ENCODE results near the gene OAF.
"Not testable (repeated sequence)": the region's sequence is repeated elsewhere in the genome, so short reads cannot be mapped to it uniquely, and the experiment has no call there.

The OAF gene

GRCh38 chr11:120210626-120211521 is at the start of gene OAF:
TSS of gene OAF (plus strand) at chr11:120211032. CDS start at chr11:120211280, 248 bp downstream.
- no peak for DNase-seq

GRCh38 chr11:120167659-120168058 is 43.2 kb upstream of the OAF start:
- DNase-seq, result no peak

GRCh38 chr11:120168108-120168959 is 42.5 kb upstream of the OAF start:
- DNase-seq, result no peak

- no peak for DNase-seq
Observed at GRCh38 chr11:120168960-120169681, 41.7 kb upstream of the OAF start.

- DNase-seq, result no peak
Observed at GRCh38 chr11:120169981-120170698, 40.7 kb upstream of the OAF start.

GRCh38 chr11:120170741-120171261 is 40.0 kb upstream of the OAF start:
- DNase-seq, result no peak

- peak; percentile 39 for DNase-seq
Observed at GRCh38 chr11:120172054-120172911, 38.5 kb upstream of the OAF start.

GRCh38 chr11:120173019-120173705 is 37.7 kb upstream of the OAF start:
- DNase-seq, result no peak

GRCh38 chr11:120173807-120174206 is 37.0 kb upstream of the OAF start:
- DNase-seq, result no peak

- no peak for DNase-seq
Observed at GRCh38 chr11:120174866-120175265, 36.0 kb upstream of the OAF start.

- DNase-seq, result no peak
Observed at GRCh38 chr11:120178561-120179056, 32.2 kb upstream of the OAF start.

- no peak for DNase-seq
Observed at GRCh38 chr11:120179057-120179672, 31.7 kb upstream of the OAF start.

- DNase-seq, result not testable (repeated sequence)
Observed at GRCh38 chr11:120180063-120180462, 30.8 kb upstream of the OAF start.

GRCh38 chr11:120180551-120181232 is 30.1 kb upstream of the OAF start:
- DNase-seq, result no peak

GRCh38 chr11:120181376-120181975 is 29.4 kb upstream of the OAF start:
- DNase-seq, result no peak

GRCh38 chr11:120182372-120182771 is 28.5 kb upstream of the OAF start:
- DNase-seq, result no peak

- DNase-seq, result no peak
Observed at GRCh38 chr11:120182790-120183491, 27.9 kb upstream of the OAF start.

GRCh38 chr11:120183701-120184141 is 27.1 kb upstream of the OAF start:
- DNase-seq, result no peak
